SK-N-SH treated with all-trans-retinoic acid at 6 μM for 48 hours (cell line): Measurements from ENCODE around the gene GNPTAB.

Source experiments
- ATAC-seq: fragments of 200-7000 bp; cut with Tn5 transposase; 3 replicates; pipeline ENCODE4 v1.9.1; 2020; ENCODE audit warnings: mild to moderate bottlenecking, moderate library complexity
- BACH2 ChIP-seq: fragments of 250-450 bp; sonication (Bioruptor Pico); IDR thresholded peaks from 2 replicates; pipeline ENCODE4 v1.9.0; 2021; ENCODE audit warnings: mild to moderate bottlenecking, borderline replicate concordance
- ESRRG ChIP-seq: fragments of 250-450 bp; sonication (Bioruptor Pico); IDR thresholded peaks from 2 replicates; pipeline ENCODE4 v1.6.1; 2021; ENCODE audit warnings: mild to moderate bottlenecking
- GLIS3 ChIP-seq: fragments of 250-450 bp; sonication (Bioruptor Pico); IDR thresholded peaks from 2 replicates; pipeline ENCODE4 v1.5.0; 2020; ENCODE audit warnings: mild to moderate bottlenecking, moderate library complexity
- ISL1 ChIP-seq: fragments of 250-450 bp; sonication (Bioruptor Pico); IDR thresholded peaks from 2 replicates; pipeline ENCODE4 v2.1.2; 2022; ENCODE audit warnings: mild to moderate bottlenecking, moderate library complexity
- OSR1 ChIP-seq: fragments of 250-450 bp; sonication (Bioruptor Pico); IDR thresholded peaks from 2 replicates; pipeline ENCODE4 v1.8.0; 2022; ENCODE audit warnings: moderate library complexity, mild to moderate bottlenecking, inconsistent platforms
- PPARA ChIP-seq: fragments of 250-450 bp; sonication (Bioruptor Pico); IDR thresholded peaks from 2 replicates; pipeline ENCODE4 v1.5.0; 2020; ENCODE audit warnings: mild to moderate bottlenecking, borderline replicate concordance
- TCF4 ChIP-seq: fragments of 250-450 bp; sonication (Bioruptor Pico); IDR thresholded peaks from 2 replicates; pipeline ENCODE4 v1.8.0; 2021; ENCODE audit warnings: mild to moderate bottlenecking, moderate library complexity, borderline replicate concordance
- ZC3H10 ChIP-seq: fragments of 250-450 bp; sonication (Bioruptor Pico); IDR thresholded peaks from 2 replicates; pipeline ENCODE4 v1.5.1; 2021; ENCODE audit warnings: mild to moderate bottlenecking, moderate library complexity
- ZFP3 ChIP-seq: fragments of 250-450 bp; sonication (Bioruptor Pico); IDR thresholded peaks from 2 replicates; pipeline ENCODE4 v1.5.0; 2020; ENCODE audit warnings: mild to moderate bottlenecking, moderate library complexity
- ZFP30 ChIP-seq: fragments of 450-650 bp; formaldehyde crosslinking; IDR thresholded peaks from 2 replicates; pipeline ENCODE4 v1.5.0; 2022; ENCODE audit warnings: mild to moderate bottlenecking, moderate library complexity
- ZNF565 ChIP-seq: fragments of 450-650 bp; formaldehyde crosslinking; conservative IDR thresholded peaks from 2 replicates; pipeline ENCODE4 v1.5.0; 2020; ENCODE audit warnings: low read depth, mild to moderate bottlenecking, moderate library complexity
- ZNF70 ChIP-seq: fragments of 450-650 bp; formaldehyde crosslinking; IDR thresholded peaks from 2 replicates; pipeline ENCODE4 v1.5.0; 2020; ENCODE audit warnings: mild to moderate bottlenecking, moderate library complexity
- ZNF8 ChIP-seq: fragments of 450-650 bp; formaldehyde crosslinking; IDR thresholded peaks from 2 replicates; pipeline ENCODE4 v1.5.0; 2020; ENCODE audit warnings: mild to moderate bottlenecking, moderate library complexity
- TF ChIP-seq, protein P1 (sequence below): fragments of 250-450 bp; sonication (Bioruptor Pico); IDR thresholded peaks from 2 replicates; pipeline ENCODE4 v1.5.1; 2020; ENCODE audit warnings: low read depth, mild to moderate bottlenecking, moderate library complexity
- TF ChIP-seq, protein P2 (sequence below): fragments of 250-450 bp; sonication (Bioruptor Pico); IDR thresholded peaks from 2 replicates; pipeline ENCODE4 v1.5.1; 2021; ENCODE audit warnings: mild to moderate bottlenecking, moderate library complexity
- TF ChIP-seq, protein P3 (sequence below): fragments of 250-450 bp; sonication (Bioruptor Pico); IDR thresholded peaks from 2 replicates; pipeline ENCODE4 v1.5.0; 2020; ENCODE audit warnings: mild to moderate bottlenecking, moderate library complexity

Gene GNPTAB

DNA sequence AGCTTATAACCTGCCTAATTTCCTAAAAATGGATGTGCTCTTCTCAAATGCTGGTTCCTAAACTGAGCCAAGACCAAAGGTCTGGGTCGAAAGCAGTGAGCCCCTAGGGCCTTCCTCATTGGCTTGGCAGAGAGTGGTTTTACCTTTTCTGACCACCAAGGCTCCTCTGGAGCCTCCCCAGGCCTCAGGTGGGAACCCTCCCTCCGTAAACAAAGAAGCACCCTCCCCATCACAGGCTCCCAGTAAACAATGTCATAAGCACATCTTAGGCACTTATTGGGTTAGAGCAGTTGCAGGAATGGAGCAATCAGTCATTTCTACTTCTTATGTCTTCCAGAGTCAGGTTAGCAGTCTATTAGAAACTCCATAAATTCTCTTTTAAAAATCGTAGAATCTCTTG is 127.3 kb downstream of the GNPTAB start:
- ATAC-seq, result no peak
- TF ChIP-seq ZFP30 (CRISPR knock-in tag) (no peak), TCF4 (CRISPR knock-in tag) (no peak), ZNF70 (CRISPR knock-in tag) (no peak)

DNA sequence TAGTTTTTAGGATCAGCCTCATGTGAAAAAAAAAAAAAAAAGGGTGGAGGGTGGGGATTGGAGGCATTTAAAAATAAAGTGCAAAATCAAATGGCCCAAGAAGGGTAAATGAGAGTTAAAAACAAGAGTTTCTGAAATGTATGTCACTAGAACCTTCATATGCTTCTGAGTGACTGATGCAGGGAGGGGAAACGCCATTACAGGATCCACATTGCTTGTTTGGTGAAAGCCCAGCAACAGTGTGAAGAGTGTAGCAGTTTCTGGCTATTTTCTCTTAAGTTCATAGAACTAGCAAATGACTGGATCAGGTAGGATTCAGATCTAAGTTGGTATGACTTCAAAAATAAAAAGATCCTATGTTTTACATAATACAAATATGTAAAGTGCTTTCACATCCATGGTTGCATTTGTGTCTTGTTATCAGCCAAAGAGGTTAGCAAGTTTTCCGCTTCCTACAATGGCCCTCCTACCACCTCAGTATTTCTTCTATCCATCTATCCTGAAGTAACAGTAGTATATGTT is 130.4 kb downstream of the GNPTAB start:
- TF ChIP-seq ZNF8 (CRISPR knock-in tag) (no peak), ESRRG (CRISPR knock-in tag) (no peak)
- TF ChIP-seq, protein P1, sequence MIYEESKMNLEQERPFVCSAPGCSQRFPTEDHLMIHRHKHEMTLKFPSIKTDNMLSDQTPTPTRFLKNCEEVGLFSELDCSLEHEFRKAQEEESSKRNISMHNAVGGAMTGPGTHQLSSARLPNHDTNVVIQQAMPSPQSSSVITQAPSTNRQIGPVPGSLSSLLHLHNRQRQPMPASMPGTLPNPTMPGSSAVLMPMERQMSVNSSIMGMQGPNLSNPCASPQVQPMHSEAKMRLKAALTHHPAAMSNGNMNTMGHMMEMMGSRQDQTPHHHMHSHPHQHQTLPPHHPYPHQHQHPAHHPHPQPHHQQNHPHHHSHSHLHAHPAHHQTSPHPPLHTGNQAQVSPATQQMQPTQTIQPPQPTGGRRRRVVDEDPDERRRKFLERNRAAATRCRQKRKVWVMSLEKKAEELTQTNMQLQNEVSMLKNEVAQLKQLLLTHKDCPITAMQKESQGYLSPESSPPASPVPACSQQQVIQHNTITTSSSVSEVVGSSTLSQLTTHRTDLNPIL (CRISPR knock-in tag), result no peak
- TF ChIP-seq, protein P2, sequence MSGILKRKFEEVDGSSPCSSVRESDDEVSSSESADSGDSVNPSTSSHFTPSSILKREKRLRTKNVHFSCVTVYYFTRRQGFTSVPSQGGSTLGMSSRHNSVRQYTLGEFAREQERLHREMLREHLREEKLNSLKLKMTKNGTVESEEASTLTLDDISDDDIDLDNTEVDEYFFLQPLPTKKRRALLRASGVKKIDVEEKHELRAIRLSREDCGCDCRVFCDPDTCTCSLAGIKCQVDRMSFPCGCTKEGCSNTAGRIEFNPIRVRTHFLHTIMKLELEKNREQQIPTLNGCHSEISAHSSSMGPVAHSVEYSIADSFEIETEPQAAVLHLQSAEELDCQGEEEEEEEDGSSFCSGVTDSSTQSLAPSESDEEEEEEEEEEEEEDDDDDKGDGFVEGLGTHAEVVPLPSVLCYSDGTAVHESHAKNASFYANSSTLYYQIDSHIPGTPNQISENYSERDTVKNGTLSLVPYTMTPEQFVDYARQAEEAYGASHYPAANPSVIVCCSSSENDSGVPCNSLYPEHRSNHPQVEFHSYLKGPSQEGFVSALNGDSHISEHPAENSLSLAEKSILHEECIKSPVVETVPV (CRISPR knock-in tag), result no peak
- no peak for ATAC-seq

DNA sequence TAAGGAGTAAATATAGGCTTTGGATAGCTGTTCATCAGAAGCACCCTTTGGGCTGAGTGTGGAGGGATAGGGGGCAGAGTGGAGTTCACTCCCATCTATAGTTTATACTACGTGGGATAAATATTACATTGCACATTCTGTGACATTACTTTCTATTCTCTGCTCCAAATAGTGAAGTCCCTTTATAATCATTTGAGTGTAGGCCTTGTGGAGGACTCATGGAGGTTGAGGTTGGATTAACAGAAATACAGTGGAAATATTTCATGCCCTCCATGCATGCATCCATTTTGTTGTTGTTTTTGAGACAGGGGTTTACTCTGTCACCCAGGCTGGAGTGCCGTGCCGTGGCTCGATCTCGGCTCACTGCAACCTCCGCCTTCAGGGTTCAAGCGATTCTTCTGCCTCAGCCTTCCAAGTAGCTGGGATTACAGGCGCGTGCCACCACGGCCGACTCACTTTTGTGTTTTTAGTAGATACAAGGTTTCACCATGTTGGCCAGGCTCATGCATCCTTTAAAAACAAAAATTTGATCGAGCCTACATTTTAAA is 131.9 kb downstream of the GNPTAB start:
- TF ChIP-seq OSR1 (CRISPR knock-in tag) (no peak), ZC3H10 (CRISPR knock-in tag) (no peak), BACH2 (CRISPR knock-in tag) (no peak), ESRRG (CRISPR knock-in tag) (no peak), PPARA (CRISPR knock-in tag) (no peak), ZNF70 (CRISPR knock-in tag) (no peak)
- TF ChIP-seq, protein P3, sequence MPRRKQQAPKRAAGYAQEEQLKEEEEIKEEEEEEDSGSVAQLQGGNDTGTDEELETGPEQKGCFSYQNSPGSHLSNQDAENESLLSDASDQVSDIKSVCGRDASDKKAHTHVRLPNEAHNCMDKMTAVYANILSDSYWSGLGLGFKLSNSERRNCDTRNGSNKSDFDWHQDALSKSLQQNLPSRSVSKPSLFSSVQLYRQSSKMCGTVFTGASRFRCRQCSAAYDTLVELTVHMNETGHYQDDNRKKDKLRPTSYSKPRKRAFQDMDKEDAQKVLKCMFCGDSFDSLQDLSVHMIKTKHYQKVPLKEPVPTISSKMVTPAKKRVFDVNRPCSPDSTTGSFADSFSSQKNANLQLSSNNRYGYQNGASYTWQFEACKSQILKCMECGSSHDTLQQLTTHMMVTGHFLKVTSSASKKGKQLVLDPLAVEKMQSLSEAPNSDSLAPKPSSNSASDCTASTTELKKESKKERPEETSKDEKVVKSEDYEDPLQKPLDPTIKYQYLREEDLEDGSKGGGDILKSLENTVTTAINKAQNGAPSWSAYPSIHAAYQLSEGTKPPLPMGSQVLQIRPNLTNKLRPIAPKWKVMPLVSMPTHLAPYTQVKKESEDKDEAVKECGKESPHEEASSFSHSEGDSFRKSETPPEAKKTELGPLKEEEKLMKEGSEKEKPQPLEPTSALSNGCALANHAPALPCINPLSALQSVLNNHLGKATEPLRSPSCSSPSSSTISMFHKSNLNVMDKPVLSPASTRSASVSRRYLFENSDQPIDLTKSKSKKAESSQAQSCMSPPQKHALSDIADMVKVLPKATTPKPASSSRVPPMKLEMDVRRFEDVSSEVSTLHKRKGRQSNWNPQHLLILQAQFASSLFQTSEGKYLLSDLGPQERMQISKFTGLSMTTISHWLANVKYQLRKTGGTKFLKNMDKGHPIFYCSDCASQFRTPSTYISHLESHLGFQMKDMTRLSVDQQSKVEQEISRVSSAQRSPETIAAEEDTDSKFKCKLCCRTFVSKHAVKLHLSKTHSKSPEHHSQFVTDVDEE (CRISPR knock-in tag), result no peak
- ATAC-seq, result peak; percentile 70

DNA sequence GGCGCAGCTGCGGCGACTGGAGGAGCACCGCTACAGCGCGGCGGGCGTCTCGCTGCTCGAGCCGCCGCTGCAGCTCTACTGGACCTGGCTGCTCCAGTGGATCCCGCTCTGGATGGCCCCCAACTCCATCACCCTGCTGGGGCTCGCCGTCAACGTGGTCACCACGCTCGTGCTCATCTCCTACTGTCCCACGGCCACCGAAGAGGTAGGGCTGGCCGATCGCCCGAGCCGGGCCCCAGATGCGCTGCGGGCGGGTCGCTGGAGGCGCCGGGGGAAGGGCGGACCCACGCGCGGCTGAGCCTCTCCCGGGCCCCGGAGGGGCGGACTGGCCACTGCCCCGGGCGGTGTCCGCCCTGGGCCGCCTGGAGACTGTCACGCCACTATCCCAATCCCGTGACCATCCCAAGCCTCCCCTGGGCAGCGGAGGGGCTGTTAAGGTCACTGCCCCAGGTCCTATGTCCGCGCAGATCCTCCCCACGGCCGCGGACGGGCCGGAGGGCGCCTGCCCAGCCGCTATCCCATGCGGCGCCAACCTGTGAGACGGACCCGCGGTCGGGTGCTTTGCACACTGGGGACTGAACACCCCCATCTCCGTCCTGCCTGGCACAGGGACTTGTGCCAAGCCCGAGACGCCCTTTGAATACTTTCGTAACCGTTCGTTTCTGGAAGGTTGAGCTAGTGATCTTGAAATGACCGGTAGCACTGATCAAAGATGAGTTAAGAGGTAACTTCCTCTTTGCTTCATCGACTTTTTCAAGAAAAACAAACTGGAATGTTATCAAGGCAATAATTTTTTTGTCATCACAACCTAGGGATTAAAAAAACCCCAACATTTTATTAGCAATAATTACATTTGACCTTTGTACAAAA is 132.6 kb downstream of the GNPTAB start:
- TF ChIP-seq ISL1 (CRISPR knock-in tag) (no peak), BACH2 (CRISPR knock-in tag) (no peak), PPARA (CRISPR knock-in tag) (no peak), ZNF565 (no peak), ZC3H10 (CRISPR knock-in tag) (no peak), TCF4 (CRISPR knock-in tag) (no peak), OSR1 (CRISPR knock-in tag) (no peak), GLIS3 (CRISPR knock-in tag) (no peak), ZFP3 (CRISPR knock-in tag) (no peak)
- TF ChIP-seq, protein P3 (CRISPR knock-in tag), result no peak
- TF ChIP-seq, protein P2 (CRISPR knock-in tag), result no peak
- TF ChIP-seq, all 23 proteins: peak for 0
- peak; percentile 76 for ATAC-seq
